GM18499 (cell line): Measurements from ENCODE around the gene CCL15.

Experiments used
- ATAC-seq: cut with Tn5 transposase; IDR thresholded peaks from one replicate; pipeline ENCODE4 v1.9.1; 2021; ENCODE audit warnings: moderate number of reproducible peaks; ENCODE audit not compliant: insufficient read depth, unreplicated experiment

The CCL15 gene

GRCh38 chr17:35949401-35949800 lies 52.0 kb downstream of the CCL15 start:
- ATAC-seq, result no peak

DNA sequence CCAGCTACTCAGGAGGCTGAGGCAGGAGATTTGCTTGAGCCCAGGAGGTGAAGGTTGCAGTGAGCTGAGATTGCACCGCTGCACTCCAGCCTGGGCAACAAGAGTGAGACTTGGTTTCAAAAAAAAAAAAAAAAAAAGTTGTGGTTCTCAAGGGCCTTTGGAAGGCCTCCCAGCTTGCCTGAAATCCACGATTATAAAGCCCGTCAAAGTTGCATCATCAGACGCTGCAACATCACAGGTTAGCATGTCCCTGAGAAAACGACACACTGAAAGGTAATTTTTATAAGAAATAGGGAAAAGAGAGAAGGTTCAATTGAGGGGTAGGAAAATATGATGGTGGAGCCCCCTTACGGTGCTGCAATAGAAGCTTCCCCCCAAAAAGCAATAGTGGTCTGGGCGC lies 53.3 kb downstream of the CCL15 start:
- no peak for ATAC-seq
